ENCODE data around the gene MUC4. TPM values are rescaled to one million over a fixed set of nuclear protein-coding genes. Genes with fewer than 3 reads are reported as not detected.

MUC4 gene
- total and polyA plus RNA-seq, 2 experiments from 2014 or later = 1.3 TPM

DNA sequence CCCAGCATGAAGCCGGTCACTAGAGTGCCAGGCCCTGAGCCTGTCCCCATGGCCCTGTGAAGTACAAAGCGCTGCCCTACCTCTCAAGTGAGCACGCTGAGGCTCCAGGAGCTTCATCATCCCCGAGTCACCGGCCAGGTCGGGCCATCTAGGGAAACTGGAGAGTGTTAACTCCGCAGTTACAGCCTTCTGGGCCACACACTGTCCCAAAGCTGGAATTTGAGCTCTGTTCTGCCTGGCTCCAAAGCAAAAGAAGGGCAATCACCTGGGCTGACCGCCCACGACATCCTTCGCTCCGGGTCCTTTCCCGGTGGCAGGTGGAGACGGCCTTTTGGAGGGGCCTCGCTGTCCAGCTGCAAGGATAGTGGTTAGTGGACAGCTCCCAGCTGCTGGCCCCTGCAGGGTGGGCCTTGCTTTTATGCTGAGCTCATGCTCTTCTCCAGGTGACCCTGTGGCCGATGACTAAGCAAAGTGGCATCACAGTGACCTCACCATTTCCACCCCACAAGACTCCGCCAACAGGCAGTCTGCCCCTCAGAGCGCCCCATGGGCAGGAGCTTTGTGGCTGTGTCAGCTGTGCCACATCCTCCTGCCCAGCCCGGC, 3.5 kb upstream of the MUC4 start (continued):
- TF ChIP-seq CREB1 (CRISPR knock-in tag; IDR thresholded peaks at IDR 0.05; ENCODE audit: low read depth) (no peak), ZNF114 (CRISPR knock-in tag; IDR thresholded peaks at IDR 0.05) (no peak)
- TF ChIP-seq, protein P1, sequence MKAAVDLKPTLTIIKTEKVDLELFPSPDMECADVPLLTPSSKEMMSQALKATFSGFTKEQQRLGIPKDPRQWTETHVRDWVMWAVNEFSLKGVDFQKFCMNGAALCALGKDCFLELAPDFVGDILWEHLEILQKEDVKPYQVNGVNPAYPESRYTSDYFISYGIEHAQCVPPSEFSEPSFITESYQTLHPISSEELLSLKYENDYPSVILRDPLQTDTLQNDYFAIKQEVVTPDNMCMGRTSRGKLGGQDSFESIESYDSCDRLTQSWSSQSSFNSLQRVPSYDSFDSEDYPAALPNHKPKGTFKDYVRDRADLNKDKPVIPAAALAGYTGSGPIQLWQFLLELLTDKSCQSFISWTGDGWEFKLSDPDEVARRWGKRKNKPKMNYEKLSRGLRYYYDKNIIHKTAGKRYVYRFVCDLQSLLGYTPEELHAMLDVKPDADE (IDR thresholded peaks at IDR 0.05) = no peak

- no peaks in the 10 kb centered on the region; the same call in 2 of the 3 replicates for H3K36me3 Mint-ChIP-seq (ENCODE audit: low read depth)
- H3F3A ChIP-seq (replicated peaks; ENCODE audit: low read depth) = no peaks in the 10 kb centered on the region
- no peak overlapping the region for H3K4me3 Mint-ChIP-seq
- H3K4me3 ChIP-seq = no peak overlapping the region
- H3K79me2 ChIP-seq (replicated peaks; ENCODE audit: insufficient read depth) = no peaks in the 10 kb centered on the region
- H3K27me3 ChIP-seq (ENCODE audit: insufficient read depth) = no peaks in the 10 kb centered on the region
- H3K27ac Mint-ChIP-seq = no peak overlapping the region
- H3K4me1 Mint-ChIP-seq = peaks cover 18% of the 10 kb centered on the region
- H3K4me1 ChIP-seq (ENCODE audit: insufficient read depth) = peaks cover 20% of the 10 kb centered on the region; the same call in 1 of the 2 replicates
- peaks cover 16% of the 10 kb centered on the region for H3K27me3 Mint-ChIP-seq (ENCODE audit: insufficient read depth, low read depth, poor library complexity)
- no peak overlapping the region for H3K4me2 ChIP-seq
- H4K20me1 ChIP-seq (replicated peaks; ENCODE audit: insufficient read depth) = no peaks in the 10 kb centered on the region
- H2AFZ ChIP-seq = no peak overlapping the region
- DNase-seq (ENCODE audit: low spot score) (no peak), ATAC-seq (no peak)
- no peak overlapping the region for H3K27ac ChIP-seq (ENCODE audit: low read depth)
- H3K9me3 Mint-ChIP-seq = no peaks in the 10 kb centered on the region
- no peaks in the 10 kb centered on the region for H3K9me2 ChIP-seq (ENCODE audit: insufficient read depth)
- no peaks in the 10 kb centered on the region for H3K36me3 ChIP-seq (ENCODE audit: insufficient read depth)
- TF ChIP-seq, protein P2, sequence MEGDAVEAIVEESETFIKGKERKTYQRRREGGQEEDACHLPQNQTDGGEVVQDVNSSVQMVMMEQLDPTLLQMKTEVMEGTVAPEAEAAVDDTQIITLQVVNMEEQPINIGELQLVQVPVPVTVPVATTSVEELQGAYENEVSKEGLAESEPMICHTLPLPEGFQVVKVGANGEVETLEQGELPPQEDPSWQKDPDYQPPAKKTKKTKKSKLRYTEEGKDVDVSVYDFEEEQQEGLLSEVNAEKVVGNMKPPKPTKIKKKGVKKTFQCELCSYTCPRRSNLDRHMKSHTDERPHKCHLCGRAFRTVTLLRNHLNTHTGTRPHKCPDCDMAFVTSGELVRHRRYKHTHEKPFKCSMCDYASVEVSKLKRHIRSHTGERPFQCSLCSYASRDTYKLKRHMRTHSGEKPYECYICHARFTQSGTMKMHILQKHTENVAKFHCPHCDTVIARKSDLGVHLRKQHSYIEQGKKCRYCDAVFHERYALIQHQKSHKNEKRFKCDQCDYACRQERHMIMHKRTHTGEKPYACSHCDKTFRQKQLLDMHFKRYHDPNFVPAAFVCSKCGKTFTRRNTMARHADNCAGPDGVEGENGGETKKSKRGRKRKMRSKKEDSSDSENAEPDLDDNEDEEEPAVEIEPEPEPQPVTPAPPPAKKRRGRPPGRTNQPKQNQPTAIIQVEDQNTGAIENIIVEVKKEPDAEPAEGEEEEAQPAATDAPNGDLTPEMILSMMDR (conservative IDR thresholded peaks at IDR 0.05; ENCODE audit: low read depth in 2 of 2) = no peak
- TF ChIP-seq REST (IDR thresholded peaks at IDR 0.05; ENCODE audit: unreplicated experiment) (no peak), ZNF114 (CRISPR knock-in tag; IDR thresholded peaks at IDR 0.05) (no peak), CREB1 (CRISPR knock-in tag; IDR thresholded peaks at IDR 0.05; ENCODE audit: low read depth) (no peak), STAT1 (IDR thresholded peaks at IDR 0.05; ENCODE audit: unreplicated experiment) (no peak), JUNB (IDR thresholded peaks at IDR 0.05; ENCODE audit: unreplicated experiment) (no peak), POLR2AphosphoS5 (IDR thresholded peaks at IDR 0.05; ENCODE audit: low read depth) (no peak), EZH2 (IDR thresholded peaks at IDR 0.05; ENCODE audit: low read depth, unreplicated experiment) (no peak)
- TF ChIP-seq, protein P1 (IDR thresholded peaks at IDR 0.05) = no peak
These were observed 2.3 kb upstream of the MUC4 start for GRCh38 chr3:195813916-195814640.
